GM21390 (cell line): ENCODE measurements around the gene CLIC3.

Experiments
- ATAC-seq: cut with Tn5 transposase; IDR thresholded peaks from one replicate; pipeline ENCODE4 v1.9.1; 2021; ENCODE audit not compliant: unreplicated experiment

Gene CLIC3

GRCh38 chr9:136953771-136954269 is 42.5 kb downstream of the CLIC3 start:
- ATAC-seq = no peak

GRCh38 chr9:136952876-136953770 is 43.2 kb downstream of the CLIC3 start:
- no peak for ATAC-seq

- no peak for ATAC-seq
Measured at GRCh38 chr9:136952321-136952850, 44.0 kb downstream of the CLIC3 start.

GRCh38 chr9:136951541-136952320 is 44.6 kb downstream of the CLIC3 start, which contains the start of gene LCN12:
Gene LCN12, plus strand, starts transcription at chr9:136952273. Its CDS starts 55 bp downstream, at chr9:136952328.
- no peak for ATAC-seq

- no peak for ATAC-seq
Measured at GRCh38 chr9:136950656-136951276, 45.6 kb downstream of the CLIC3 start.

GRCh38 chr9:136949817-136950655 is 46.3 kb downstream of the CLIC3 start:
- peak; percentile 85 for ATAC-seq

GRCh38 chr9:136949239-136949816 is 47.0 kb downstream of the CLIC3 start:
- no peak for ATAC-seq

- ATAC-seq = no peak
Measured at GRCh38 chr9:136947955-136948510, 48.3 kb downstream of the CLIC3 start.

- ATAC-seq = no peak
Measured at GRCh38 chr9:136947028-136947891, 49.1 kb downstream of the CLIC3 start.

GRCh38 chr9:136946228-136947027 is 49.9 kb downstream of the CLIC3 start:
- no peak for ATAC-seq

GRCh38 chr9:136945333-136946227 is 50.8 kb downstream of the CLIC3 start:
- no peak for ATAC-seq
